ENCODE results near the gene PVRIG. TPM values are rescaled to one million over a fixed set of nuclear protein-coding genes. Genes with fewer than 3 reads are reported as not detected.
"Not testable (repeated sequence)": the region's sequence is repeated elsewhere in the genome, so short reads cannot be mapped to it uniquely, and the experiment has no call there.

The PVRIG gene
- total RNA-seq, 2 donors from 2014 or later: not detected

DNA sequence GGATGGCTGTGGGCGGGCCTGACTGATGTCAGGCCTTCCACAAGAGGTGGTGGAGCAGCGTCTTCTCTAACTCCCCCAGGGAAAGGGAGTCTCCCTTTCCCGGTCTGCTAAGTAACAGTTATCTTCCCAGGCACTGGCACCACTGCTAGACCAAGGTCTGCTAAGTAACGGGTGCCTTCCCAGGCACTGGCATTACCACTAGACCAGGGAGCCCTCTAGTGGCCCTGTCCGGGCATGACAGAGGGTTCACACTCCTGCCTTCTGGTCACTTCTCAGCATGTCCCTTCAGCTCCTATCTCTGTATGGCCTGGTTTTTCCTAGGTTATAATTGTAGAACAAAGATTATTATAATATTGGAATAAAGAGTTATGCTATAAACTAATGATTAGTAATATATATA, 1.8 kb upstream of the PVRIG start:
- H3K4me3 ChIP-seq (ENCODE audit: low read length); H3K9ac ChIP-seq (ENCODE audit: extremely low read depth, low read length, poor library complexity, severe bottlenecking); H3K9me3 Mint-ChIP-seq; H3K27ac ChIP-seq (ENCODE audit: low read depth, low read length); H3K4me1 ChIP-seq (ENCODE audit: control insufficient read depth, insufficient read depth, low read length); H3K27me3 ChIP-seq (ENCODE audit: control insufficient read depth, insufficient read depth, low read length, poor library complexity, severe bottlenecking); H3K9me3 ChIP-seq (ENCODE audit: control insufficient read depth, low read length); DNase-seq; H3K27ac Mint-ChIP-seq; H3K27me3 Mint-ChIP-seq (ENCODE audit: insufficient read depth); H3K4me3 Mint-ChIP-seq: not testable (repeated sequence)
- 0% methylated on average over 1 of the region's 5 CpGs; no CpG with 5 or more reads in 1 of the 2 experiments for WGBS, 2 experiments (ENCODE audit: insufficient coverage in 1 of 2, insufficient read length in 1 of 2)
- TF ChIP-seq, protein P1, sequence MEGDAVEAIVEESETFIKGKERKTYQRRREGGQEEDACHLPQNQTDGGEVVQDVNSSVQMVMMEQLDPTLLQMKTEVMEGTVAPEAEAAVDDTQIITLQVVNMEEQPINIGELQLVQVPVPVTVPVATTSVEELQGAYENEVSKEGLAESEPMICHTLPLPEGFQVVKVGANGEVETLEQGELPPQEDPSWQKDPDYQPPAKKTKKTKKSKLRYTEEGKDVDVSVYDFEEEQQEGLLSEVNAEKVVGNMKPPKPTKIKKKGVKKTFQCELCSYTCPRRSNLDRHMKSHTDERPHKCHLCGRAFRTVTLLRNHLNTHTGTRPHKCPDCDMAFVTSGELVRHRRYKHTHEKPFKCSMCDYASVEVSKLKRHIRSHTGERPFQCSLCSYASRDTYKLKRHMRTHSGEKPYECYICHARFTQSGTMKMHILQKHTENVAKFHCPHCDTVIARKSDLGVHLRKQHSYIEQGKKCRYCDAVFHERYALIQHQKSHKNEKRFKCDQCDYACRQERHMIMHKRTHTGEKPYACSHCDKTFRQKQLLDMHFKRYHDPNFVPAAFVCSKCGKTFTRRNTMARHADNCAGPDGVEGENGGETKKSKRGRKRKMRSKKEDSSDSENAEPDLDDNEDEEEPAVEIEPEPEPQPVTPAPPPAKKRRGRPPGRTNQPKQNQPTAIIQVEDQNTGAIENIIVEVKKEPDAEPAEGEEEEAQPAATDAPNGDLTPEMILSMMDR (conservative IDR thresholded peaks at IDR 0.05): peak; percentile 67
- H3K4me1 Mint-ChIP-seq: peaks cover 16% of the 10 kb centered on the region
- H3K36me3 ChIP-seq (ENCODE audit: control insufficient read depth, insufficient read depth, low read length): peaks cover 15% of the 10 kb centered on the region
- peaks cover 17% of the 10 kb centered on the region for H3K36me3 Mint-ChIP-seq (ENCODE audit: low read depth)

DNA sequence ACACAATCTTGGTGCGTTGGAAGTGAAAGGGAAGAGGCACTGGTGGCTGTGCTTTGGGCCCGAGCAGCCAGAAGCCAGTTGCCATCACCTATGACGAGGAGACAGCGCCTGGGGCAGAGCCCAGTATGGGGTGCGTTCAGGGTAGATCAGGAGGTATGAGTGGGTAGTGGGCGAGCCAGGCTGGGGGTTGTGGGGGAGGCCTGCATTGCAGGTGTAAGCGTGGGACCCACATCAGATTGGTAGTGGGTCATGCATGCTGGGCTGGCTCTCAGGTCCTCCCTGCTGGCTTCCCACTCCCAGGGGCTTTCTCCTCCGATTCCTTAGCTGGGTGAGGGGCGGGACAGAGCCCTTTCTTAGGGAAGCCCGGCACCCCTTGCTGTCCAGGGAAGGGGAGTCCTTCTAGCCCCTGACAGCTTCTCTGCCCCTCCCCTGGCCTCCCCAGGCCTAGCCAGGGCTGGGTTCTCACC, 445 bp upstream of the PVRIG start:
- H3K27ac ChIP-seq (ENCODE audit: low read depth, low read length): no peak overlapping the region
- peaks cover 19% of the 10 kb centered on the region for H3K36me3 ChIP-seq (ENCODE audit: control insufficient read depth, insufficient read depth, low read length)
- no peak overlapping the region for H3K9ac ChIP-seq (ENCODE audit: extremely low read depth, low read length, poor library complexity, severe bottlenecking)
- Mint-ChIP-seq H3K27me3 (ENCODE audit: insufficient read depth) (peaks cover 2% of the 10 kb centered on the region), H3K36me3 (ENCODE audit: low read depth) (peaks cover 29% of the 10 kb centered on the region), H3K27ac (no peak overlapping the region), H3K9me3 (no peaks in the 10 kb centered on the region), H3K4me1 (peaks cover 8% of the 10 kb centered on the region), H3K4me3 (no peak overlapping the region)
- no peaks in the 10 kb centered on the region for H3K9me3 ChIP-seq (ENCODE audit: control insufficient read depth, low read length)
- TF ChIP-seq, protein P1 (conservative IDR thresholded peaks at IDR 0.05): no peak
- H3K27me3 ChIP-seq (ENCODE audit: control insufficient read depth, insufficient read depth, low read length, poor library complexity, severe bottlenecking): no peaks in the 10 kb centered on the region
- H3K4me3 ChIP-seq (ENCODE audit: low read length): no peak overlapping the region
- WGBS, 2 experiments (ENCODE audit: insufficient coverage in 1 of 2, insufficient read length in 1 of 2): 96 to 97% methylated on average over 6 to 10 of the region's 10 CpGs
- H3K4me1 ChIP-seq (ENCODE audit: control insufficient read depth, insufficient read depth, low read length): no peaks in the 10 kb centered on the region
- DNase-seq: no peak

DNA sequence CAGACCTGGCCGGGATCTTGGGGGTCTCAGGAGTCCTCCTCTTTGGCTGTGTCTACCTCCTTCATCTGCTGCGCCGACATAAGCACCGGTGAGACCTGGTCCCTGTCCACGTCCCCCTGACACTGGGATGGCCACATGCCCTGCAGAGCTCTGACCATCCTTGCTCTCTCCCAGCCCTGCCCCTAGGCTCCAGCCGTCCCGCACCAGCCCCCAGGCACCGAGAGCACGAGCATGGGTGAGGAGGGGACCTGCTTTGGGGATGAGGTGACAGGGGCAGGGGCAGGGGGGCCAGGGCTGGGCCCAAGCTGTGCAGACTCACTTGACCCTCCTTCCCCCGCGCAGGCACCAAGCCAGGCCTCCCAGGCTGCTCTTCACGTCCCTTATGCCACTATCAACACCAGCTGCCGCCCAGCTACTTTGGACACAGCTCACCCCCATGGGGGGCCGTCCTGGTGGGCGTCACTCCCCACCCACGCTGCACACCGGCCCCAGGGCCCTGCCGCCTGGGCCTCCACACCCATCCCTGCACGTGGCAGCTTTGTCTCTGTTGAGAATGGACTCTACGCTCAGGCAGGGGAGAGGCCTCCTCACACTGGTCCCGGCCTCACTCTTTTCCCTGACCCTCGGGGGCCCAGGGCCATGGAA, 959 bp downstream of the PVRIG start:
- no peak for DNase-seq
- Mint-ChIP-seq H3K27me3 (ENCODE audit: insufficient read depth) (no peaks in the 10 kb centered on the region), H3K9me3 (no peaks in the 10 kb centered on the region), H3K4me3 (no peak overlapping the region), H3K4me1 (no peaks in the 10 kb centered on the region), H3K36me3 (ENCODE audit: low read depth) (peaks cover 36% of the 10 kb centered on the region), H3K27ac (no peak overlapping the region)
- TF ChIP-seq, protein P1 (conservative IDR thresholded peaks at IDR 0.05): no peak
- Histone ChIP-seq H3K4me1 (ENCODE audit: control insufficient read depth, insufficient read depth, low read length) (no peaks in the 10 kb centered on the region), H3K36me3 (ENCODE audit: control insufficient read depth, insufficient read depth, low read length) (peaks cover 25% of the 10 kb centered on the region), H3K9ac (ENCODE audit: extremely low read depth, low read length, poor library complexity, severe bottlenecking) (no peak overlapping the region), H3K27me3 (ENCODE audit: control insufficient read depth, insufficient read depth, low read length, poor library complexity, severe bottlenecking) (no peaks in the 10 kb centered on the region), H3K9me3 (ENCODE audit: control insufficient read depth, low read length) (no peaks in the 10 kb centered on the region), H3K4me3 (ENCODE audit: low read length) (no peak overlapping the region), H3K27ac (ENCODE audit: low read depth, low read length) (no peak overlapping the region)
- WGBS, 2 experiments (ENCODE audit: insufficient coverage in 1 of 2, insufficient read length in 1 of 2): 91 to 99% methylated on average over 10 to 22 of the region's 22 CpGs
